Small intestine (tissue), 7 donors: ENCODE data around the gene PLCB4. TPM values are rescaled to one million over a fixed set of nuclear protein-coding genes. Genes with fewer than 3 reads are reported as not detected.
A peak's percentile ranks its signal among the peaks of the same experiment; 100 is the strongest.

ENCODE experiments used
- DNase-seq, 2 donors: peaks; one replicate each; pipeline versions ENCODE4 v3.0.0 to v3.0.0-alpha.2; 2013
- FAIRE-seq: peaks from 2 replicates; lab custom pipeline; 2012; peaks lifted over from hg19 to GRCh38; lab: Jason Lieb, UNC
- H3K27ac ChIP-seq, 3 donors: one replicate each; pipeline ENCODE4 v1.5.1; 2013; ENCODE audit warnings: low read length in 2 of 3, mild to moderate bottlenecking in 2 of 3, control low read depth in 1 of 3, inconsistent platforms in 1 of 3, low read depth in 1 of 3, moderate library complexity in 1 of 3
- H3K27me3 ChIP-seq, 3 donors: one replicate each; pipeline ENCODE4 v1.6.1; 2013; ENCODE audit warnings: low read length in 3 of 3, inconsistent platforms in 1 of 3; ENCODE audit not compliant: control insufficient read depth in 3 of 3, insufficient read depth in 3 of 3
- H3K36me3 ChIP-seq, 3 donors: one replicate each; pipeline ENCODE4 v1.6.1; 2013; ENCODE audit warnings: low read length in 3 of 3, inconsistent platforms in 1 of 3, low read depth in 1 of 3, mild to moderate bottlenecking in 1 of 3, moderate library complexity in 1 of 3; ENCODE audit not compliant: control insufficient read depth in 3 of 3, insufficient read depth in 2 of 3
- H3K4me1 ChIP-seq, 3 donors: one replicate each; pipeline ENCODE4 v1.6.1; 2013; ENCODE audit warnings: low read length in 2 of 3, inconsistent platforms in 1 of 3, low read depth in 1 of 3, mild to moderate bottlenecking in 1 of 3, moderate library complexity in 1 of 3; ENCODE audit not compliant: control insufficient read depth in 3 of 3, insufficient read depth in 2 of 3
- H3K4me3 ChIP-seq, 3 donors: one replicate each; pipeline ENCODE4 v1.5.1; 2013; ENCODE audit warnings: low read length in 3 of 3, control low read depth in 1 of 3, inconsistent platforms in 1 of 3, low read depth in 1 of 3, mild to moderate bottlenecking in 1 of 3, moderate library complexity in 1 of 3
- H3K9me3 ChIP-seq, 2 donors: one replicate each; pipeline ENCODE4 v1.6.1; 2013; ENCODE audit warnings: low read depth in 1 of 2, low read length in 1 of 2; ENCODE audit not compliant: control insufficient read depth in 2 of 2, insufficient read depth in 1 of 2
- WGBS, 3 donors: extraction: QIAGEN DNeasy Blood & Tissue Kit; methylation state at CpG; one replicate each; pipeline ENCODE4 v1.1.7; 2013; 5-methylcytosine and 5-hydroxymethylcytosine counted together
- polyA plus RNA-seq, 4 donors: library from polyadenylated mRNA; stranded (reverse) in 3 of 4; unstranded in 1 of 4; fragments of 200-250 nt in 3 of 4; fragments of 120-200 nt in 1 of 4; gene quantifications; one replicate each; pipeline versions ENCODE4 v1.2.1 to v1.2.3, GENCODE V29; 2013
- donor health status: healthy with polysubstance abuse.
- donor health status: control.
- donor health status: control.
- donor health status: Bipolar disorder and iron deficiency.
- donor health status: healthy.

The PLCB4 gene
- polyA plus RNA-seq, 4 donors: under 0.01 to 14.4 (median 3.4) TPM

- peaks cover 0 to 15% (median 0%) of the 10 kb centered on the region in 3 donors for H3K4me1 ChIP-seq
- DNase-seq (no peak), FAIRE-seq (no peak)
- no peak overlapping the region for H3K27ac ChIP-seq
- WGBS, 3 donors: 85 to 90% (median 86%) methylated on average over 2 of the region's 2 CpGs
- no peaks in the 10 kb centered on the region for H3K27me3 ChIP-seq
- no peak overlapping the region for H3K4me3 ChIP-seq
- no peaks in the 10 kb centered on the region for H3K9me3 ChIP-seq
- H3K36me3 ChIP-seq: no peaks in the 10 kb centered on the region
Observed at GRCh38 chr20:9358001-9358400, 289.1 kb downstream of the PLCB4 start.

- H3K4me1 ChIP-seq: peaks cover 0 to 5% (median 0%) of the 10 kb centered on the region in 3 donors
- H3K9me3 ChIP-seq: no peaks in the 10 kb centered on the region
- DNase-seq (peak; percentile 68 to 84), FAIRE-seq (no peak)
- 38 to 51% (median 38%) methylated on average over 14 of the region's 14 CpGs for WGBS, 3 donors
- peaks cover 0 to 3% (median 0%) of the 10 kb centered on the region in 3 donors for H3K36me3 ChIP-seq
- no peak overlapping the region for H3K4me3 ChIP-seq
- H3K27me3 ChIP-seq: no peaks in the 10 kb centered on the region
- H3K27ac ChIP-seq: no peak overlapping the region
Observed at GRCh38 chr20:9359561-9360308, 290.8 kb downstream of the PLCB4 start.

GRCh38 chr20:9360431-9360830, 291.5 kb downstream of the PLCB4 start:
- WGBS, 3 donors: 84 to 100% (median 89%) methylated on average over 1 of the region's 1 CpG
- peaks cover 0 to 5% (median 0%) of the 10 kb centered on the region in 3 donors for H3K4me1 ChIP-seq
- FAIRE-seq (no peak), DNase-seq (no peak)
- H3K27ac ChIP-seq: no peak overlapping the region
- no peaks in the 10 kb centered on the region for H3K9me3 ChIP-seq
- H3K36me3 ChIP-seq: peaks cover 0 to 3% (median 0%) of the 10 kb centered on the region in 3 donors
- H3K27me3 ChIP-seq: no peaks in the 10 kb centered on the region
- no peak overlapping the region for H3K4me3 ChIP-seq

GRCh38 chr20:9363673-9364072, 294.8 kb downstream of the PLCB4 start:
- Histone ChIP-seq H3K27ac (no peak overlapping the region), H3K36me3 (peaks cover 0 to 9% (median 0%) of the 10 kb centered on the region in 3 donors), H3K4me1 (peaks cover 0 to 5% (median 0%) of the 10 kb centered on the region in 3 donors), H3K9me3 (no peaks in the 10 kb centered on the region), H3K4me3 (no peak overlapping the region), H3K27me3 (no peaks in the 10 kb centered on the region)
- 19 to 72% (median 42%) methylated on average over 2 of the region's 2 CpGs for WGBS, 3 donors
- peak; percentile 30 to 52 for DNase-seq
- FAIRE-seq: no peak

GRCh38 chr20:9367328-9367727, 298.4 kb downstream of the PLCB4 start:
- FAIRE-seq: no peak
- Histone ChIP-seq H3K4me3 (no peak overlapping the region), H3K9me3 (no peaks in the 10 kb centered on the region), H3K4me1 (no peaks in the 10 kb centered on the region), H3K27ac (no peak overlapping the region), H3K36me3 (peaks cover 0 to 9% (median 0%) of the 10 kb centered on the region in 3 donors), H3K27me3 (no peaks in the 10 kb centered on the region)
- DNase-seq: no peak

- no peak overlapping the region for H3K4me3 ChIP-seq
- FAIRE-seq (no peak), DNase-seq (no peak)
- H3K4me1 ChIP-seq: no peaks in the 10 kb centered on the region
- H3K9me3 ChIP-seq: no peaks in the 10 kb centered on the region
- 45 to 50% (median 50%) methylated on average over 2 of the region's 2 CpGs for WGBS, 3 donors
- no peaks in the 10 kb centered on the region for H3K27me3 ChIP-seq
- peaks cover 0 to 9% (median 0%) of the 10 kb centered on the region in 3 donors for H3K36me3 ChIP-seq
- H3K27ac ChIP-seq: no peak overlapping the region
Observed at GRCh38 chr20:9367746-9368145, 298.9 kb downstream of the PLCB4 start.

GRCh38 chr20:9368893-9369292, 300.0 kb downstream of the PLCB4 start:
- Histone ChIP-seq H3K4me3 (no peak overlapping the region), H3K4me1 (no peaks in the 10 kb centered on the region), H3K27ac (no peak overlapping the region), H3K36me3 (peaks cover 0 to 9% (median 0%) of the 10 kb centered on the region in 3 donors), H3K9me3 (no peaks in the 10 kb centered on the region), H3K27me3 (no peaks in the 10 kb centered on the region)
- FAIRE-seq (no peak), DNase-seq (no peak)
- WGBS, 3 donors: 81 to 94% (median 82%) methylated on average over 4 of the region's 4 CpGs

- Histone ChIP-seq H3K27me3 (no peaks in the 10 kb centered on the region), H3K4me3 (no peak overlapping the region), H3K27ac (no peak overlapping the region), H3K36me3 (peaks cover 0 to 6% (median 0%) of the 10 kb centered on the region in 3 donors), H3K4me1 (no peaks in the 10 kb centered on the region), H3K9me3 (no peaks in the 10 kb centered on the region)
- FAIRE-seq: no peak
- 73 to 76% (median 76%) methylated on average over 4 of the region's 4 CpGs for WGBS, 3 donors
- DNase-seq: no peak
Observed at GRCh38 chr20:9369557-9369956, 300.7 kb downstream of the PLCB4 start.
